GM12801 (cell line): Measurements from ENCODE around the gene KRT80.

Experiments used
- CTCF ChIP-seq: IDR thresholded peaks from one replicate; pipeline ENCODE4 v1.5.1; 2011; ENCODE audit warnings: control low read depth; ENCODE audit not compliant: insufficient read length; ENCODE audit errors: extremely low read depth

Gene KRT80

GRCh38 chr12:52139147-52139546 lies 52.7 kb downstream of the KRT80 start:
- TF ChIP-seq CTCF = no peak

- TF ChIP-seq CTCF = no peak
These were observed 54.1 kb downstream of the KRT80 start for GRCh38 chr12:52137746-52138145.

GRCh38 chr12:52132754-52133161 lies 59.1 kb downstream of the KRT80 start:
- no peak for TF ChIP-seq CTCF

GRCh38 chr12:52130711-52131110 lies 61.1 kb downstream of the KRT80 start:
- no peak for TF ChIP-seq CTCF

- no peak for TF ChIP-seq CTCF
These were observed 63.9 kb downstream of the KRT80 start for GRCh38 chr12:52127683-52128450.

- TF ChIP-seq CTCF = no peak
These were observed 64.9 kb downstream of the KRT80 start for GRCh38 chr12:52126605-52127578.

- TF ChIP-seq CTCF = no peak
These were observed 65.7 kb downstream of the KRT80 start for GRCh38 chr12:52126050-52126604.
